Hepatocyte (in vitro differentiated cells): Measurements from ENCODE around the gene SLC9B1.

Experiments
- EZH2 ChIP-seq: fragments of 200-600 bp; sonication (generic); IDR thresholded peaks from 2 replicates; pipeline ENCODE4 v1.6.1; 2016; ENCODE audit warnings: antibody characterized with exemption, mild to moderate bottlenecking, borderline replicate concordance
- TF ChIP-seq, protein P1 (sequence below): fragments of 200-600 bp; sonication (generic); IDR thresholded peaks from 2 replicates; pipeline ENCODE4 v1.5.1; 2016; ENCODE audit warnings: antibody characterized with exemption, mild to moderate bottlenecking; ENCODE audit not compliant: poor library complexity

DNA sequence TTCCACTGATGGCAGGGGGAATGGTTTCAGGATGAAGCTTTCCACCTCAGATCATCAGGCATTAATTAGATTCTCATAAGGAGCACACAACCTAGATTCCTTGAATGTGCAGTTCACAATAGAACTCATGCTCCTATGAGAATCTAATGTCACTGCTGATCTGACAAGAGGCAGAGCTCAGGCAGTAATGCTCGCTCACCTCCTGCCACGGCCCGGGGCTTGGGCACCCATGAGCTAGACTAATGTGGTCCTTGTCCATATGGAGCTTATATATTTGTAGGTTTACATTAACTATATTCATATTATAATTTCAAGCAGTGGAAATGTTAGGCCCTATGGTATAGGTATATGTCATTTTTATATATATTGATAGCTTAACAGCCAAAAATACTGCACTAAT, 32.6 kb upstream of the SLC9B1 start:
- TF ChIP-seq, protein P1, sequence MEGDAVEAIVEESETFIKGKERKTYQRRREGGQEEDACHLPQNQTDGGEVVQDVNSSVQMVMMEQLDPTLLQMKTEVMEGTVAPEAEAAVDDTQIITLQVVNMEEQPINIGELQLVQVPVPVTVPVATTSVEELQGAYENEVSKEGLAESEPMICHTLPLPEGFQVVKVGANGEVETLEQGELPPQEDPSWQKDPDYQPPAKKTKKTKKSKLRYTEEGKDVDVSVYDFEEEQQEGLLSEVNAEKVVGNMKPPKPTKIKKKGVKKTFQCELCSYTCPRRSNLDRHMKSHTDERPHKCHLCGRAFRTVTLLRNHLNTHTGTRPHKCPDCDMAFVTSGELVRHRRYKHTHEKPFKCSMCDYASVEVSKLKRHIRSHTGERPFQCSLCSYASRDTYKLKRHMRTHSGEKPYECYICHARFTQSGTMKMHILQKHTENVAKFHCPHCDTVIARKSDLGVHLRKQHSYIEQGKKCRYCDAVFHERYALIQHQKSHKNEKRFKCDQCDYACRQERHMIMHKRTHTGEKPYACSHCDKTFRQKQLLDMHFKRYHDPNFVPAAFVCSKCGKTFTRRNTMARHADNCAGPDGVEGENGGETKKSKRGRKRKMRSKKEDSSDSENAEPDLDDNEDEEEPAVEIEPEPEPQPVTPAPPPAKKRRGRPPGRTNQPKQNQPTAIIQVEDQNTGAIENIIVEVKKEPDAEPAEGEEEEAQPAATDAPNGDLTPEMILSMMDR: no peak
- TF ChIP-seq EZH2: no peak
